H1 (cell line): ENCODE results near the gene WDR81. TPM values are rescaled to one million over a fixed set of nuclear protein-coding genes. Genes with fewer than 3 reads are reported as not detected.

Source experiments
- BACH1 ChIP-seq: IDR thresholded peaks from 2 replicates; pipeline ENCODE4 v1.6.1; 2012; ENCODE audit warnings: low read length, improper control_type of control experiment
- CHD2 ChIP-seq: IDR thresholded peaks from 2 replicates; pipeline ENCODE4 v1.6.1; 2012; ENCODE audit warnings: low read length, improper control_type of control experiment
- GTF2F1 ChIP-seq: IDR thresholded peaks from 2 replicates; pipeline ENCODE4 v1.6.1; 2012; ENCODE audit warnings: low read depth, low read length, improper control_type of control experiment, borderline replicate concordance
- NANOG ChIP-seq: IDR thresholded peaks from 2 replicates; pipeline ENCODE4 v1.6.1; 2011; ENCODE audit warnings: low read length, low read depth, mild to moderate bottlenecking, inconsistent platforms; ENCODE audit not compliant: insufficient read depth, poor library complexity, severe bottlenecking
- PHF8 ChIP-seq: fragments of 200-600 bp; sonication (generic); conservative IDR thresholded peaks from 2 replicates; pipeline ENCODE4 v1.7.1; 2012; ENCODE audit warnings: low read depth, mild to moderate bottlenecking, inconsistent platforms, low read length, moderate library complexity
- SP2 ChIP-seq: IDR thresholded peaks from 2 replicates; pipeline ENCODE4 v1.6.1; 2012; ENCODE audit warnings: mild to moderate bottlenecking, low read length, inconsistent platforms
- polyA plus RNA-seq, 7 experiments: library from polyadenylated mRNA; depleted of rRNA in 3 of 7; stranded (reverse) in 5 of 7; unstranded in 2 of 7; fragments of >200 nt in 5 of 7; fragments of 200-250 nt in 2 of 7; gene quantifications; 1 replicate in 5 of 7; 2 replicates in 1 of 7; 4 replicates in 1 of 7; pipeline versions ENCODE4 v1.2.1 to v1.2.3, GENCODE V29; 2011 to 2013; ENCODE audit warnings: missing spikeins in 2 of 7, mixed read lengths in 2 of 7
- total RNA-seq: library from RNA; stranded (reverse); fragmentation: NEBNext Ultra II Directional; extraction: Animal tissue kit (Norgen Biotek cat#: 25700); gene quantifications from 2 replicates; pipeline ENCODE4 v1.2.1, GENCODE V29; 2021

WDR81 gene
- total and polyA plus RNA-seq, 2 of the 8 experiments (the other 6 are each of a cell fraction or from before 2014, with no cell fraction given), result 9.1 to 12.3 TPM

DNA sequence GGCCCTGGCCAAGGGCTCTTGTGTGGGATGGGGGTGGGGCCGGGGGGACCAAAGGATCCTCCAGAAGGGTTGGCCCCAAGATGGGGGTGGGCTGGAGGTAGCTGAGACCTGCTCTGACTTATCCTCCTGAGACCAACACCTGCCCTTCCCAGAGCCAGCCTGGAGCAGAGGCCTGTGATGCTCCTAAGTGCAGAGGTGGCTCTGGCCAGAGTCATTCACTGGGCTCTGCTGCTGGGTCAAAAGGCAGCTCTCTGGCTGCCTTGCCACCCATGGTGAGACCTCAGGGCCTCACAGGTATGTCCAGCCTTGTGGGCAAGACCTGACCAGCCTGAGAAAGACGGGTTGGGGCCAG is 18.6 kb downstream of the WDR81 start (continued):
- TF ChIP-seq PHF8, result no peak
- TF ChIP-seq BACH1, result no peak
- TF ChIP-seq NANOG, result no peak
- TF ChIP-seq GTF2F1, result no peak
- no peak for TF ChIP-seq CHD2
- no peak for TF ChIP-seq SP2
